Trophoblast cell (in vitro differentiated cells and primary cell): ENCODE data around the gene ELAVL1.
"Not testable (repeated sequence)": the region's sequence is repeated elsewhere in the genome, so short reads cannot be mapped to it uniquely, and the experiment has no call there.

Experiments
- DNase-seq, 2 donors: peaks; one replicate each; pipeline ENCODE4 v3.0.0-alpha.2; 2016
- H2AFZ ChIP-seq: 2 replicates; pipeline ENCODE4 v1.6.1; 2013; ENCODE audit warnings: low read length, moderate library complexity, mild to moderate bottlenecking; ENCODE audit not compliant: insufficient read depth, poor library complexity
- H2AK5ac ChIP-seq: 2 replicates; pipeline ENCODE4 v1.6.1; 2013; ENCODE audit warnings: mild to moderate bottlenecking, low read length
- H2BK120ac ChIP-seq: 2 replicates; pipeline ENCODE4 v1.6.1; 2013; ENCODE audit warnings: low read length, mild to moderate bottlenecking, moderate library complexity; ENCODE audit not compliant: insufficient read depth, poor library complexity
- H2BK12ac ChIP-seq: 2 replicates; pipeline ENCODE4 v1.6.1; 2013; ENCODE audit warnings: mild to moderate bottlenecking, low read length, moderate library complexity
- H2BK5ac ChIP-seq: 2 replicates; pipeline ENCODE4 v1.6.1; 2013; ENCODE audit warnings: low read length, low read depth, moderate library complexity, mild to moderate bottlenecking; ENCODE audit not compliant: poor library complexity
- H3K14ac ChIP-seq: 2 replicates; pipeline ENCODE4 v1.6.1; 2013; ENCODE audit warnings: mild to moderate bottlenecking, low read length
- H3K18ac ChIP-seq: 2 replicates; pipeline ENCODE4 v1.6.1; 2013; ENCODE audit warnings: mild to moderate bottlenecking, low read length
- H3K23ac ChIP-seq: 2 replicates; pipeline ENCODE4 v1.6.1; 2013; ENCODE audit warnings: low read length
- H3K27ac ChIP-seq: 2 replicates; pipeline ENCODE4 v1.5.1; 2013; ENCODE audit warnings: low read depth, mild to moderate bottlenecking, inconsistent platforms, low read length, moderate library complexity
- H3K27me3 ChIP-seq: 2 replicates; pipeline ENCODE4 v1.6.1; 2013; ENCODE audit warnings: inconsistent platforms, mild to moderate bottlenecking, low read length, moderate library complexity; ENCODE audit not compliant: insufficient read depth
- H3K36me3 ChIP-seq, 2 experiments: 1 replicate in 1 of 2; 2 replicates in 1 of 2; pipeline ENCODE4 v1.6.1; 2013; ENCODE audit warnings: low read length in 2 of 2, mild to moderate bottlenecking in 2 of 2, moderate library complexity in 1 of 2; ENCODE audit not compliant: insufficient read depth in 2 of 2, control insufficient read depth in 1 of 2
- H3K4ac ChIP-seq: 2 replicates; pipeline ENCODE4 v1.6.1; 2013; ENCODE audit warnings: low read depth, mild to moderate bottlenecking, low read length, moderate library complexity
- H3K4me1 ChIP-seq, 2 experiments: 1 replicate in 1 of 2; 2 replicates in 1 of 2; pipeline ENCODE4 v1.6.1; 2013; ENCODE audit warnings: low read length in 2 of 2, mild to moderate bottlenecking in 2 of 2, moderate library complexity in 1 of 2; ENCODE audit not compliant: insufficient read depth in 2 of 2, control insufficient read depth in 1 of 2
- H3K4me2 ChIP-seq: 2 replicates; pipeline ENCODE4 v1.6.1; 2013; ENCODE audit warnings: inconsistent platforms, mild to moderate bottlenecking, low read length, moderate library complexity
- H3K4me3 ChIP-seq: 2 replicates; pipeline ENCODE4 v1.5.1; 2013; ENCODE audit warnings: mild to moderate bottlenecking, low read depth, low read length, inconsistent platforms
- H3K79me1 ChIP-seq: one replicate; pipeline ENCODE4 v1.6.1; 2013; ENCODE audit warnings: low read length
- H3K79me2 ChIP-seq: 2 replicates; pipeline ENCODE4 v1.6.1; 2013; ENCODE audit warnings: low read length, mild to moderate bottlenecking; ENCODE audit not compliant: control insufficient read depth, insufficient read depth, poor library complexity
- H3K9ac ChIP-seq: 2 replicates; pipeline ENCODE4 v1.6.1; 2013; ENCODE audit warnings: mild to moderate bottlenecking, low read length
- H3K9me3 ChIP-seq: 2 replicates; pipeline ENCODE4 v1.6.1; 2013; ENCODE audit warnings: low read depth, mild to moderate bottlenecking, control low read depth, inconsistent platforms, low read length; ENCODE audit not compliant: insufficient read depth
- H4K12ac ChIP-seq: 2 replicates; pipeline ENCODE4 v1.6.1; 2013; ENCODE audit warnings: low read depth, mild to moderate bottlenecking, low read length, moderate library complexity
- H4K8ac ChIP-seq: 2 replicates; pipeline ENCODE4 v1.6.1; 2013; ENCODE audit warnings: low read depth, mild to moderate bottlenecking, low read length, moderate library complexity
- H4K91ac ChIP-seq: one replicate; pipeline ENCODE4 v1.6.1; 2013; ENCODE audit warnings: low read depth, mild to moderate bottlenecking, low read length, moderate library complexity
- WGBS: extraction: QIAGEN DNeasy Blood & Tissue Kit; methylation state at CpG from one replicate; pipeline ENCODE4 v1.1.7; 2013; ENCODE audit warnings: missing lambda C conversion rate; ENCODE audit not compliant: insufficient read length, insufficient coverage; ENCODE audit errors: extremely low coverage; 5-methylcytosine and 5-hydroxymethylcytosine counted together

The ELAVL1 gene

DNA sequence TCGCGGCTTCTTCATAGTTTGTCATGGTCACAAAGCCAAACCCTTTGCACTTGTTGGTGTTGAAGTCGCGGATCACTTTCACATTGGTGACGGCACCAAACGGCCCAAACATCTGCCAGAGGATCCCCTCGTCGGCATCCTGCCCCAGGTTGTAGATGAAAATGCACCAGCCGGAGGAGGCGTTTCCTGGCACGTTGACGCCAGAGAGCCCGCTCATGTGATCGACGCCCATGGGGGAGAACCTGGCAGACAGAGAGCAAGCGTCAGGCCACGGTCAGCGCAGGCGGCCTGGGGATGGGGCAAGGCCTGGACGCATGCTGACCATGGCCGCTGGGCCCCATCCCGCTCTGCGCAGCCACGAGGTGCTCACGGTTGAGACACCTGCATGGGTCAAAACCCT lies 41.9 kb downstream of the ELAVL1 start:
- Histone ChIP-seq H3K79me2 (no peaks in the 10 kb centered on the region), H4K12ac (no peak overlapping the region), H3K18ac (no peak overlapping the region), H3K4ac (no peak overlapping the region), H2AFZ (no peak overlapping the region), H3K9me3 (no peaks in the 10 kb centered on the region), H3K23ac (no peak overlapping the region), H3K27me3 (no peaks in the 10 kb centered on the region), H3K4me2 (no peak overlapping the region), H3K27ac (no peak overlapping the region), H3K4me1 (peaks cover 4 to 11% of the 10 kb centered on the region in 2 experiments), H2BK12ac (no peak overlapping the region), H3K36me3 (peaks cover 52 to 67% of the 10 kb centered on the region in 2 experiments), H3K4me3 (no peak overlapping the region), H3K9ac (no peak overlapping the region), H3K79me1 (peaks cover 4% of the 10 kb centered on the region), H4K91ac (no peak overlapping the region), H3K14ac (no peak overlapping the region), H2AK5ac (no peak overlapping the region), H2BK5ac (no peak overlapping the region), H2BK120ac (no peak overlapping the region), H4K8ac (no peak overlapping the region)
- no CpG with 5 or more reads among the region's 25 CpGs for WGBS
- no peak for DNase-seq

- Histone ChIP-seq H4K91ac (no peak overlapping the region), H2AK5ac (no peak overlapping the region), H3K4me1 (peaks cover 4 to 11% of the 10 kb centered on the region in 2 experiments), H4K8ac (no peak overlapping the region), H2AFZ (no peak overlapping the region), H3K79me2 (no peaks in the 10 kb centered on the region), H3K23ac (no peak overlapping the region), H3K36me3 (peaks cover 50 to 67% of the 10 kb centered on the region in 2 experiments), H3K4ac (no peak overlapping the region), H3K14ac (no peak overlapping the region), H3K9me3 (no peaks in the 10 kb centered on the region), H3K4me2 (no peak overlapping the region), H2BK120ac (no peak overlapping the region), H3K18ac (no peak overlapping the region), H3K27me3 (no peaks in the 10 kb centered on the region), H4K12ac (no peak overlapping the region), H3K27ac (no peak overlapping the region), H3K9ac (no peak overlapping the region), H3K4me3 (no peak overlapping the region), H2BK5ac (no peak overlapping the region), H2BK12ac (no peak overlapping the region), H3K79me1 (peaks cover 4% of the 10 kb centered on the region)
- no CpG with 5 or more reads among the region's 22 CpGs for WGBS
- no peak for DNase-seq
Measured at GRCh38 chr19:7962644-7963268, 42.7 kb downstream of the ELAVL1 start.

GRCh38 chr19:7961920-7962626 lies 43.4 kb downstream of the ELAVL1 start:
- no peak overlapping the region for H3K14ac ChIP-seq
- H3K27ac ChIP-seq = no peak overlapping the region
- H2BK12ac ChIP-seq = no peak overlapping the region
- no peak overlapping the region for H4K91ac ChIP-seq
- H2AK5ac ChIP-seq = no peak overlapping the region
- H3K9ac ChIP-seq = no peak overlapping the region
- H2BK5ac ChIP-seq = no peak overlapping the region
- H2AFZ ChIP-seq = no peak overlapping the region
- no peak overlapping the region for H4K8ac ChIP-seq
- H3K27me3 ChIP-seq = no peaks in the 10 kb centered on the region
- H3K23ac ChIP-seq = no peak overlapping the region
- H3K4ac ChIP-seq = no peak overlapping the region
- no peaks in the 10 kb centered on the region for H3K79me2 ChIP-seq
- H4K12ac ChIP-seq = no peak overlapping the region
- H3K79me1 ChIP-seq = peaks cover 4% of the 10 kb centered on the region
- peak; percentile 61 to 78 for DNase-seq
- H3K18ac ChIP-seq = no peak overlapping the region
- H3K9me3 ChIP-seq = no peaks in the 10 kb centered on the region
- H3K4me2 ChIP-seq = no peak overlapping the region
- peaks cover 45 to 62% of the 10 kb centered on the region in 2 experiments for H3K36me3 ChIP-seq
- no peak overlapping the region for H3K4me3 ChIP-seq
- no peak overlapping the region for H2BK120ac ChIP-seq
- peaks cover 4 to 11% of the 10 kb centered on the region in 2 experiments for H3K4me1 ChIP-seq
- WGBS = no CpG with 5 or more reads among the region's 13 CpGs

DNA sequence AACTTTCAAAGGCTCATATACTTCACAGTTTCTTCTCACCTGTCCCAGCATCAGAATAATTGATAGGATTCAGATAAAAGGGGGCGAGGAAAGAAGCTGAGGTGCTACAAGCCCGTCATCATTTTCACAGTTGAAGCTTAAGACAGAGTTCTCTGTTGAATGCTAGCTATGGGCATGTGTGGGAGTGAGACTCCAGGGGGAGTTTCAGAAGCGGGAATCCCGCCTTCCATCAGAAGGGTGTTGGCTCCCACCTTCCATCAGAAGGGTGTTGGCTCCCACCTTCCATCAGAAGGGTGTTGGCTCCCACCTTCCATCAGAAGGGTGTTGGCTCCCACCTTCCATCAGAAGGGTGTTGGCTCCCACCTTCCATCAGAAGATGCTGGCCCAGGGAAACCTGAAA lies 44.4 kb downstream of the ELAVL1 start:
- not testable (repeated sequence) for H3K79me2 ChIP-seq, H2AK5ac ChIP-seq, H3K14ac ChIP-seq, H3K4me3 ChIP-seq, H3K23ac ChIP-seq, H3K18ac ChIP-seq, H2BK120ac ChIP-seq, H4K12ac ChIP-seq, H3K4ac ChIP-seq, H4K8ac ChIP-seq, H2AFZ ChIP-seq, H2BK5ac ChIP-seq, H3K27me3 ChIP-seq, H3K79me1 ChIP-seq, DNase-seq, H2BK12ac ChIP-seq, H3K27ac ChIP-seq, H3K9ac ChIP-seq, H4K91ac ChIP-seq, H3K9me3 ChIP-seq, H3K4me2 ChIP-seq
- no CpG with 5 or more reads among the region's 4 CpGs for WGBS
- H3K36me3 ChIP-seq = peaks cover 38 to 57% of the 10 kb centered on the region in 2 experiments
- H3K4me1 ChIP-seq = peaks cover 4 to 11% of the 10 kb centered on the region in 2 experiments
